ENCODE data around the gene VPS13C.

Gene VPS13C

GRCh38 chr15:62060113-62060895 is at the start of gene VPS13C:
TSS of gene VPS13C (minus strand) at chr15:62060447. CDS start at chr15:62060374, 73 bp downstream.
- peak; percentile 96 for DNase-seq

GRCh38 chr15:62109437-62109836 is 49.2 kb upstream of the VPS13C start:
- no peak for DNase-seq

GRCh38 chr15:62108411-62108810 is 48.2 kb upstream of the VPS13C start:
- DNase-seq = no peak

GRCh38 chr15:62107571-62108121 is 47.4 kb upstream of the VPS13C start:
- DNase-seq = no peak

- DNase-seq = no peak
These were observed 45.8 kb upstream of the VPS13C start for GRCh38 chr15:62106096-62106495.

- DNase-seq = peak; percentile 28
These were observed 45.0 kb upstream of the VPS13C start for GRCh38 chr15:62105266-62105665.

- no peak for DNase-seq
These were observed 44.6 kb upstream of the VPS13C start for GRCh38 chr15:62104846-62105245.

- no peak for DNase-seq
These were observed 44.2 kb upstream of the VPS13C start for GRCh38 chr15:62104401-62104800.

GRCh38 chr15:62103431-62103830 is 43.2 kb upstream of the VPS13C start:
- no peak for DNase-seq

GRCh38 chr15:62099094-62099601 is 38.9 kb upstream of the VPS13C start:
- DNase-seq = no peak

GRCh38 chr15:62094388-62094787 is 34.1 kb upstream of the VPS13C start:
- DNase-seq = no peak

- no peak for DNase-seq
These were observed 33.6 kb upstream of the VPS13C start for GRCh38 chr15:62093809-62094208.

- DNase-seq = no peak
These were observed 30.7 kb upstream of the VPS13C start for GRCh38 chr15:62090988-62091387.

GRCh38 chr15:62089616-62090015 is 29.4 kb upstream of the VPS13C start:
- no peak for DNase-seq

GRCh38 chr15:62088353-62088693 is 28.1 kb upstream of the VPS13C start:
- no peak for DNase-seq

GRCh38 chr15:62087671-62088352 is 27.6 kb upstream of the VPS13C start:
- peak; percentile 63 for DNase-seq

- DNase-seq = no peak
These were observed 25.5 kb upstream of the VPS13C start for GRCh38 chr15:62085740-62086139.

GRCh38 chr15:62083194-62084154 is 23.2 kb upstream of the VPS13C start:
- DNase-seq = peak; percentile 30

GRCh38 chr15:62079594-62079993 is 19.3 kb upstream of the VPS13C start:
- no peak for DNase-seq

- no peak for DNase-seq
These were observed 15.5 kb upstream of the VPS13C start for GRCh38 chr15:62075595-62076277.

GRCh38 chr15:62071711-62072308 is 11.6 kb upstream of the VPS13C start:
- peak; percentile 54 for DNase-seq

GRCh38 chr15:62069551-62069950 is 9.3 kb upstream of the VPS13C start:
- no peak for DNase-seq
